ENCODE results near the gene PDCL2.

- TF ChIP-seq EZH2 (IDR thresholded peaks at IDR 0.05; ENCODE audit: low read length, unreplicated experiment) = no peak
- no peak for TF ChIP-seq EZH2phosphoT487 (IDR thresholded peaks at IDR 0.05; ENCODE audit: borderline replicate concordance, low read length)
- no peak for TF ChIP-seq CTCF (conservative IDR thresholded peaks at IDR 0.05; ENCODE audit: low read depth, low read length)
Observed at GRCh38 chr4:55530167-55530566, 61.9 kb downstream of the PDCL2 start.
